Measurements from ENCODE around the gene EXOC3.
"Not testable (repeated sequence)": the region's sequence is repeated elsewhere in the genome, so short reads cannot be mapped to it uniquely, and the experiment has no call there.

Gene EXOC3

DNA sequence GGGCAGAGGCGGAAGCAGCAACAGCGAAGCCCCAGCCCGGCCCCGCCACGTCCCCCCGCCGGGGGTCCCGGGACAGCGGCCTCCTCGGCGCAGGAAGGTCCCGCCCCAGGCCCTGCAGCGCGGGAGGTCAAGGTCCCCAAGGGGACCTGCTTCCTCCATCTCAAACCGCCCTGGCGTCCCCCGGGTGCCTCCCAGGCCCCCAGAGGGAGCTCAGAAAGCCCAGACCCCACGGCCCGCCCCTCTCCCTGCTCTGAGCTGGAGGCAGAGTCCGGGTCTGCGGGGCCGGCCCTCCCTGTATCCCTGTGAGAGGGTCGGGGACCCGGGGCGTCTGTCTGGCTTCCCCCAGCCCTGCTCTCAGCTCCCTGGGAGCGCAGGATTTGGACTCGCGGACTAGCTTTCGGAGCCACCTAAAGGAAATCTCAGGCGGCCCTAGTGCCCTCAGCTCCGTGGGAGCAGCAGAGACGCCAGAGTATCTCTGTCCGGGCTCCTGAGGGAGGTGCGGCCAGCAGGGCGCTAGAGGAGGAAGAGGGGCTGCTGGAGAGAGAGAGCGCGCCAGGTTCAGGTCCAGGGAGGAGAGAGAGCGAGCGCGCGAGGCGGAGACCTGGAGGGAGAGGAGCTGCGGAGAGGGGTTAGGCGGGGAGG is 30.7 kb downstream of the EXOC3 start:
- peak; percentile 7 for DNase-seq (ENCODE audit: low spot score)

DNA sequence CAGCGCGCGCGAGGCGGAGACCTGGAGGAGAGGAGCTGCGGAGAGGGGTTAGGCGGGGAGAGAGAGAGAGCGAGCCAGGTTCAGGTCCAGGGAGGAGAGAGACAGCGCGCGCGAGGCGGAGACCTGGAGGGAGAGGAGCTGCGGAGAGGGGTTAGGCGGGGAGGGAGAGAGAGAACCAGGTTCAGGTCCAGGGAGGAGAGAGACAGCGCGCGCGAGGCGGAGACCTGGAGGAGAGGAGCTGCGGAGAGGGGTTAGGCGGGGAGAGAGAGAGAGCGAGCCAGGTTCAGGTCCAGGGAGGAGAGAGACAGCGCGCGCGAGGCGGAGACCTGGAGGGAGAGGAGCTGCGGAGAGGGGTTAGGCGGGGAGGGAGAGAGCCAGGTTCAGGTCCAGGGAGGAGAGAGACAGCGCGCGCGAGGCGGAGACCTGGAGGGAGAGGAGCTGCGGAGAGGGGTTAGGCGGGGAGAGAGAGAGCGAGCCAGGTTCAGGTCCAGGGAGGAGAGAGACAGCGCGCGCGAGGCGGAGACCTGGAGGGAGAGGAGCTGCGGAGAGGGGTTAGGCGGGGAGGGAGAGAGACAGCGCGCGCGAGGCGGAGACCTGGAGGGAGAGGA is 31.4 kb downstream of the EXOC3 start:
- not testable (repeated sequence) for DNase-seq (ENCODE audit: low spot score)

DNA sequence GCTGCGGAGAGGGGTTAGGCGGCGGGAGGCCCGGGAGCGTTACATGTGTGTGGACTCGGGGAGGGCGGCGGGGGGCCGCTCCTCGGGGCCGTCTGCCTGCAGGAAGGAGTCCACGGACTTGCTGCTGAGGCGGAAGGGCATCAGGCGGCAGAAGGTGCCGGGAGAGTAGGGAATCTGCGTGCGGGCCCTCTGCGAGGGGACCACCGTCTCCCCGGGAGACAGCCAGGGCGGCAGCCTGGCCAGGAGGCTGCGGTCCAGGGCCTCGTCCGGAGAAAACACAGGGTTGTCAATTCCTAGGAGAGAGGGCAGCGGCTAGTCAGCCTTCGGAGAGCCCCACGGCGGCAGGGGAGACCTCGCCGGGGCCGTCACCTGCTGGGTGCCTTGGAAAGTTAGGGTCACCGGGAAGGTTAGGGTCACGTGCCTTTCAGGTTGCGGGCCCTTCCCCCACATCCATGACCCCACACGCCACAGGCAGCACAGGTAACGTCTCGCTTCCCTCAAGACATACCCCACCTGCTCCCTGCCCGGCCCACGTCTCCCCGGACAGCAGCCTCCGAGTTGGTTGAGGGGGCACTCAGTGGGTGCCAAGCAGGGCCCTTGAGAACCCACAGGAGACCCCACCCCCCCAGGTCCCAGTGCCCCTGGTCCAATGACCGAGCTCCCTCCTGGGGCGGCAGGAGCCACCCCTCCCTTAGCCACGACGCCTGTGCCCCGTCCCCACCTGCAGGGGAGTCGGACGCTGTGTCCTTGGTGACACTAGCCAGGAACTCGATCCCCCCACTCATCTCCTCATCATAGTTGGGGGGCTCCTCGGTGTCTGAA is 32.1 kb downstream of the EXOC3 start:
- DNase-seq (ENCODE audit: low spot score): no peak

GRCh38 chr5:475704-476101 is 32.7 kb downstream of the EXOC3 start:
- no peak for DNase-seq (ENCODE audit: low spot score)

- no peak for DNase-seq (ENCODE audit: low spot score)
Measured at GRCh38 chr5:476102-476813, 33.3 kb downstream of the EXOC3 start.

- no peak for DNase-seq (ENCODE audit: low spot score)
Measured at GRCh38 chr5:476814-477175, 33.8 kb downstream of the EXOC3 start.

- no peak for DNase-seq (ENCODE audit: low spot score)
Measured at GRCh38 chr5:477247-477646, 34.3 kb downstream of the EXOC3 start.

GRCh38 chr5:477871-478270 is 34.9 kb downstream of the EXOC3 start:
- no peak for DNase-seq (ENCODE audit: low spot score)

- no peak for DNase-seq (ENCODE audit: low spot score)
Measured at GRCh38 chr5:478369-478981, 35.5 kb downstream of the EXOC3 start.

DNA sequence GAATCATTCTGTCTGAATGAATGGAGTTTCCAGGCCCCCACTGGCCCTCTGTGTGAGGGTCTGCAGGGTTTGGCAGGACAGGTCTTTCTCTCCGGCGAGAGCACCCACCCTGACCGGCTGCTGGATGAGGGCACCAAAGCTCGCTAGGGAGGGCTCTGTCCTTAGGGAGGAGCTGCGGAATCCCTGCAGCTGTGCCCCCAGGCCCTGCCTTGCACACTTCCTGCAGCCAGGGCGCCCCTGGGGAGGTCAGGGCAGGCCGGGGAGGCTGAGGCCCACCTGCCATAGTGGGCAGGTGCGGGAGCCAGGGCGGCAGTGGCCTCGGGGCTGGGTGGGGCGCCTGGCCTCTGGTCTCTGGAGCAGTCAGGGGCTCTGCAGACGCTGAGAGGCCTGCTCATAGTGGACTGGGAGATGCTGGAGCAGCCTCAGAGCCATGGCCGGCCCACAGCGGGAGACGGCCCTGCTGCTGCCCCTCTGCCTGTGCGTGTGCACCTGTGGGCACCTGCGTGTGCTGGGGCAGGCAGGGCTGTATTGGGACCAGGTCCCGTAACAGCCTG is 36.1 kb downstream of the EXOC3 start:
- no peak for DNase-seq (ENCODE audit: low spot score)

- DNase-seq (ENCODE audit: low spot score): no peak
Measured at GRCh38 chr5:479566-480319, 36.8 kb downstream of the EXOC3 start.

- DNase-seq (ENCODE audit: low spot score): no peak
Measured at GRCh38 chr5:481347-481746, 38.4 kb downstream of the EXOC3 start.

DNA sequence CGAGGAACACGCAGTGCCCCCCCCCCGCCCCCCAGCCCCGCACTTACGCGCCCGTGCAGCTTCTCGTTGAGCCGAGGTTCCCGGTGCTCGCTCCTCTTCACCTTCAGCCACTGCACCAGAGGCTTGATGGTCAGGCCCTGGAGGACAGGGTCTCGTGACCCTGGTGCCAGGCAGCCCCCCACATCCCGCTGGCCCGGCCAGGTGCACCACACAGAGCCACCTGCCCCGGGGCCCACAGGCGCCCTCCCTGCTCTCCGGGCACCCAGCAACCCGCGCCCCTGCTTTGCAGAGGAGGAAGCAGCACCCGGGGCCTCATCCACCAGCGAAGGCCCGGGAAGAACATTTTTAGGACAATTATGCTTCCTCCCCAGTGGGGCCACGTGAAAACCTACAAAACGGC is 39.0 kb downstream of the EXOC3 start:
- no peak for DNase-seq (ENCODE audit: low spot score)

- no peak for DNase-seq (ENCODE audit: low spot score)
Measured at GRCh38 chr5:482506-482905, 39.5 kb downstream of the EXOC3 start.

DNA sequence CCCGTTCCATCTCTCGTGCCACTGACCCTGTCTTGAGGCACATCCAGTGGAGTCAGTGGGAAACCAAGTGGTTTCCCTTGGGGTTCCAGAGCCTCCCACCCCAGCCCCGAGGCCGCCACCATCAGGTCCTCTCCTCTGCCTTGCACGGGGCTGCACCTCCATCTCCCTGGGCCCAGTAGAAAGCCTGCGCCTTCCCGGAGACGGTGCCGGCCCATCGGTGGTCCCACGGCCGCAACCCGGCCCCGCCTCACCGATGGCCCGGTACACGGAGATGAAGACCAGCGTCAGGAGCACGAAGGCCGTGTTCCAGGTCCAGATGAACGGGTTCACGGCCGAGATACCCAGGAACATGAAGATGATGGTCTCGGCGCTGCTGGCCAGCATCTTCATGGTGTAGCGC is 40.0 kb downstream of the EXOC3 start:
- no peak for DNase-seq (ENCODE audit: low spot score)

DNA sequence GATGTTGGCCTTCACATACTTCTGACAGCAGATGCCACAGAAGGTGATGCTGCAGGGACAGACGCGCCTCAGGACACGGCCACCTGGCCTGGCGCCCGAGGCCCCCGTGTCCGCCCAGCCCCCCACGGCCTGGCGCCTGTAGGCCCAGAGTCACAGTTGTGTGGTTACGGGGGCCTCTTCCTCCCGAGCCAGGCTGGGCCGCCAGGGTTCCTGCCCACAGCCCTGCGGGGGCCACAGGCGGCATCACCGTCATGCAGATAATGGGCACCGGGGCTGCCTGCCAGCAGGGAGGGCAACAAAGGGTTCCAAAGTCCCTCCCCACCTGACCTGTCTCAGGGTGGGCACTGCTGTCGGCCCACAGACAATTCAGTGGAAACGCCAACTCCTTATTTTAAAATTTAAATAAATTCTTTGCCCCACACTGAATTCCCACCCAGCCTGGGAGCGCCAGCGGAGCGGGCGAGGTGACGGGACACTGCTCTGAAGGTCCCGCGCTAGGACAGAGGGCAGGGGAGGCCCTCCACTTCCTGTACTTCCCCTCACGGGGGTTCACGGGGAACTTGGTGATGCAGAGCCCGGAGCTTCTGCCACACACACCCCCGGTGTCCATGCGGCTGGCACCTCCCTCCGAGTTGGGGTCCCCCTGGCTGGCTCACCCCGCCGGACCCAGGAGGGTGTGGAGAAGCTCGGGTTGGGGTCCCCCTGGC is 40.6 kb downstream of the EXOC3 start:
- DNase-seq (ENCODE audit: low spot score): no peak

DNA sequence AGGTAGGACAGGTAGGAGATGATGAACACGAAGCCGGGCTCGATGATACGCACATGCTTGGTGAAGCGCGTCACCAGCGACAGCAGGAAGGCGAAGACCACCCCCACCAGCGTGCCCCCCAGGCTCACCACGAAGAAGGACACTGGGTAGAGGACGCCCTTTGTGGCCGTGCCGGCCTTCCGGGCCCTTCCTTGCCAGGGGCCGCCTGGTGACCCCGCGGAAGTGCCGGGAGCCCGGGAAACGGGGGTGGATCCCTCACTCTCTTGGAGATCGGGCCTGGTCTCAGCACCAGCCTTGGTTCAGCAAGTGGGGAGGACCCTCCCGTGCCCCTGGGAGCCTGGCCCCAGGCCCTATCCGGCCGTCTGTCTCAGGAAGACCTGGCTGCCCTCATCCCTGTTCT is 41.6 kb downstream of the EXOC3 start:
- no peak for DNase-seq (ENCODE audit: low spot score)

DNA sequence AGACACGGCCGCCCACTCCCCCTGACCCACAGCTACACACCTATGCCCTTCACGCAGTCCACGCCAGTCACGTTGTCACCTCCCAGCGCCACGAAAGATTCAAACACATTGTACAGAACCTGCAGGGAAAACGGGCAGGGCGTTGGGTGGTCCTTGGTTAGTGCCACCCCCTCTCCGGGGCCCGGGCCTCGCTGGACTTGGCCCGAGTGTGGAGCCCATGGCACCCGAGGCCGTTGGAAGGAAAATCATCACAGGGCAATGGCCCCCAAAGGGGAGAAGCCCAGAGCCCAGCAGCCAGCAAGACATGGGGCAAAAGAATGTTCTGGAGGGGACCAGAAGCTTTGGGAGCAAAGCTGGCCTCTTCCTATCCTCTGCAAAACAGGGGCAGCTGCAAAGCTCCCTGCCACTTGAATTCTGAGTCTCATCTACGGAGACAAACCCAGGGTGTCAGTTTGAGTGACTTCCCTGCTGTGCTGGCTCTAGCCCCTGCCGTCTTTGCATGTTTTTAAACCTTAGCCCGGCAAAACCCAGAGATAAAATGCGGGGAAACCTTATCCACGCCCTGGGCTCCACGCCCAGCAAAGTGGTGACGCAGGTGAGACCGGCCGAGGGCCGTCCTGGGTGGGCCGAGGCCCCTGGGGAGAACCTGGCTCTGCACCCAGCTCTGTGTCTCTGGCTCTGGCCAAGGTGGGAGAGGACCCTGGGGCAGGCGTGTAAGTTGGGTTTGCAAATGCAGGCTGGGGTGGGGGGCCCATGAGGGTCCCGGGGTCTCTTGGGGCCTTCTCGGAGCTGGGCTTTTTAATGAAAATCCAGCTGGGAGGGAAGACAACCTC is 42.4 kb downstream of the EXOC3 start:
- DNase-seq (ENCODE audit: low spot score): no peak

- DNase-seq (ENCODE audit: low spot score): no peak
Measured at GRCh38 chr5:485946-486491, 43.0 kb downstream of the EXOC3 start.
